ENCODE results near the gene SBF2. TPM values are rescaled to one million over a fixed set of nuclear protein-coding genes. Genes with fewer than 3 reads are reported as not detected.
"Not testable (repeated sequence)": the region's sequence is repeated elsewhere in the genome, so short reads cannot be mapped to it uniquely, and the experiment has no call there.

SBF2 gene
- total RNA-seq, 2 experiments from 2014 or later, result 15.8 to 18.6 TPM

DNA sequence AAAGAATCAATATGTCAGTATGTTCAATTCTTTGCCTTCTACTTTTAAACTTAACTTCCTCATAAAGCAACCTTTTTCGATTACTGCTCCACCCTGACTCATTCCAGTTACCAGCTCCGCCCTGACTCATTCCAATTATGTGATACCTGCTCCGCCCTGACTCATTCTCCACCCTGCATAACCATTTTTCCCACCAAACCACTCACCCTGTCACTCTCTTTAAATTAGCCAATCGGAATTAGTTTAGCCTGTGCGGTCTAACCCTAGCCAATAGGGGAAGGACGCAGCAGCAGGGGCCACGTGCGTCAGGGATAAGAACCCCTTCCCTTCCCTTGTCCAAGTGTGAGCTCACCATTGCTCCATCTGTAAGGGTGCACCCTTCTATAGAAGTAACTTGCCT lies 393.8 kb downstream of the SBF2 start:
- H3K36me3 Mint-ChIP-seq; ATAC-seq (ENCODE audit: low read depth); H3K9me3 Mint-ChIP-seq; H3K4me1 Mint-ChIP-seq; H3K4me3 Mint-ChIP-seq; H3K27me3 Mint-ChIP-seq; H3K27ac Mint-ChIP-seq; POLR2A ChIA-PET; DNase-seq: not testable (repeated sequence)

DNA sequence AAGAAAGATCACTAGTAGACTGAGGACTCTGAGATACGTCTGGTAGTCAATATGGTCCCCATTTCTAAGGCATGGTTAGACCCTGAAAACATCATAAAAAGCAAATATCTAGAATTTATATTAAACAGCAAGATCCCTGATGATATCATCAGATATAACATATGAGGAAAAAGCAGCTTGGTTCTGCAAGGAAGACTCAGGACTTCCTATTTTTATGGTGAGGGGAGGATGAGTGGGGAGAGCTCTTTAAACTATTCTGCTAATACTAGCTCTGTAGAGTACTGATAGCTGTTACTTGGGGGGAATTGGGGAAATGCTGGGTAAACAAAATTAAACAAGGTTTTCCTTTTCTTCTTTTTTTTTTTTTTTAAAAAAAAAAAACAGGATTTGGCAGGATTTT lies 394.3 kb downstream of the SBF2 start:
- H3K27ac Mint-ChIP-seq, result no peak overlapping the region
- H3K4me1 Mint-ChIP-seq, result no peaks in the 10 kb centered on the region
- no peak overlapping the region for H3K4me3 Mint-ChIP-seq
- no peak for ATAC-seq (ENCODE audit: low read depth)
- H3K9me3 Mint-ChIP-seq, result peaks cover 2% of the 10 kb centered on the region
- H3K36me3 Mint-ChIP-seq, result no peaks in the 10 kb centered on the region
- no peaks in the 10 kb centered on the region for H3K27me3 Mint-ChIP-seq
- DNase-seq, result no peak
- POLR2A ChIA-PET, result no interaction called here

DNA sequence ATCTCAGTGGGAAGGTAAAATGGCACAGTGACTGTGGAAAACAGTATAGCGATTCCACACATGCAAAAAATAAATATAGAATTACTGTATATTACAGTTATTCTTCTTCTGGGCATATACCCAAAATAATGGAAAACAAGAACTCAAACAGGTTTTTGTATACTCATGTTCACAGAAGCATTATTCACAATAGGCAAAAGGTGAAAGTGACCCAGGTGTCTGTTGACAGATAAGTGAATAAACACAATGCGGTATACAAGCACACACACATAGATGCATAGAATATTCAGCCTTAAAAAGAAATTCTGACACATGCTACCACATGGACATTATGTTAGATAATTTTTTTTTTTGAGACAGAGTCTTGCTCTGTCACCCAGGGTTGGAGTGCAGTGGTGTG lies 397.1 kb downstream of the SBF2 start:
- ATAC-seq (ENCODE audit: low read depth), result no peak
- Mint-ChIP-seq H3K9me3 (peaks cover 2% of the 10 kb centered on the region), H3K4me1 (no peaks in the 10 kb centered on the region), H3K4me3 (no peak overlapping the region), H3K27ac (no peak overlapping the region), H3K27me3 (no peaks in the 10 kb centered on the region), H3K36me3 (no peaks in the 10 kb centered on the region)
- POLR2A ChIA-PET, result no interaction called here
- DNase-seq, result no peak

DNA sequence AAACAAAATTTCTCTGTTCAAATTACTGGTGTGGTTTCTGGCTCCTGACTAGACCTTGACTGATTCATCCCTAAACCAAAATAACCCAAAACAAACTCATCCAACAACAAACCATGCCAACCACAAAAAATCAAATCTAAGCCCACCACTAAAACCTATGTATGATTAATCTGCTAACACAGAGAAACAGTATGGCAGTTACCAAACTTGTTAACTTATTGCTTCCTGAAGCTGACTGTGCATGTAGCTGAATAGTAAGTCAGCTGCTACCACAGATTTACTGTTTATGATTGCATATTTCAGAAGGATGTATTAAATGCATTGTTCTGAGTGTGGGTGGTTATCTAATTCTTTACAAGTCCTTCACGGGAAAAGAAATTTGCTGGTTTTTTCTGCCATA lies 399.0 kb downstream of the SBF2 start:
- Mint-ChIP-seq H3K9me3 (peaks cover 2% of the 10 kb centered on the region), H3K27me3 (no peaks in the 10 kb centered on the region), H3K4me3 (no peak overlapping the region), H3K36me3 (peaks cover 3% of the 10 kb centered on the region), H3K4me1 (peaks cover 6% of the 10 kb centered on the region), H3K27ac (no peak overlapping the region)
- ATAC-seq (ENCODE audit: low read depth), result no peak
- DNase-seq, result no peak
- POLR2A ChIA-PET, result no interaction called here

- H3K27ac Mint-ChIP-seq, result no peak overlapping the region
- peaks cover 3% of the 10 kb centered on the region for H3K36me3 Mint-ChIP-seq
- POLR2A ChIA-PET, result no interaction called here
- ATAC-seq (ENCODE audit: low read depth), result no peak
- H3K27me3 Mint-ChIP-seq, result no peaks in the 10 kb centered on the region
- no peak for DNase-seq
- H3K9me3 Mint-ChIP-seq, result peaks cover 2% of the 10 kb centered on the region
- H3K4me3 Mint-ChIP-seq, result no peak overlapping the region
- H3K4me1 Mint-ChIP-seq, result peaks cover 6% of the 10 kb centered on the region
Measured at GRCh38 chr11:9893474-9893873, 400.5 kb downstream of the SBF2 start.

DNA sequence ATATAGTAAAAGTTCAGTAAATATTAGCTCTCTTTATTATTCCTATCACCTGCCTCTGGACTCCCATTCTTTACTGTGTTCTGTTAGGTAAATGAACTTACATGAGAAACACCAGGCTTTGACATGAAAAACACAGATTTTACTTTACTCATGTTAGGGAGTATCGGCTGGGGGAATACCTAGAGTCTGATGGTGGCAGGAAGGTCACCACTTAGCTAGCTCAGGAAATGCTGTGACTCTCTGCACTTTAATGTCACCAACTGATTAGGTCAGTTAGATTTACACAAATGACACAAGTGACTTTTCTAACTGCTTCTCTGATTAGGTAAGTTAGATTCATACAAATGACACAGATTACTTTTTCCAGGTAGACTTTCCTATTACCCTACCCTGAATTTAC lies 405.1 kb downstream of the SBF2 start:
- Mint-ChIP-seq H3K4me1 (peaks cover 6% of the 10 kb centered on the region), H3K36me3 (peaks cover 6% of the 10 kb centered on the region), H3K4me3 (no peak overlapping the region), H3K27me3 (no peaks in the 10 kb centered on the region), H3K27ac (no peak overlapping the region), H3K9me3 (no peaks in the 10 kb centered on the region)
- ATAC-seq (ENCODE audit: low read depth) (no peak), DNase-seq (no peak)
- POLR2A ChIA-PET, result no interaction called here

DNA sequence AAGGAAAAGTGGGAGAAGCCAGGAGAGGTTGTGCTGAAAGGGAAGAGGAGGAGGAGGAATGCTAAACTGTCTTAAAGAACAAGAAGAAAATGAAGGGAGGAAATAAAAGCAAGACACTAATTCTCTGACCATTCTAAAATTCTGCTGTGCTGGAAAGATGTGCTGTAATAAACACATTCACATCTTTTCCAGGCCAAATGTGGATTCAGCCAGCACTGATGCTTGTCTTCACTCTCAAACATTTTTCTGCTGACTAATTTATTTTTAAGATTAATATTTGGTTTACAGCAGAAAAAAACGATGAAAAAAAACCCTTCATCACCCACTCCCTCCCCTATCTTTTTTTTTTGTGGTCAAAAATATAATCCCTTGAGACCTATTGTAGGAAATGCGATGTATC lies 406.5 kb downstream of the SBF2 start:
- POLR2A ChIA-PET, result no interaction called here
- H3K4me1 Mint-ChIP-seq, result peaks cover 6% of the 10 kb centered on the region
- H3K4me3 Mint-ChIP-seq, result no peak overlapping the region
- DNase-seq (no peak), ATAC-seq (ENCODE audit: low read depth) (no peak)
- no peak overlapping the region for H3K27ac Mint-ChIP-seq
- H3K27me3 Mint-ChIP-seq, result no peaks in the 10 kb centered on the region
- peaks cover 6% of the 10 kb centered on the region for H3K36me3 Mint-ChIP-seq
- no peaks in the 10 kb centered on the region for H3K9me3 Mint-ChIP-seq

DNA sequence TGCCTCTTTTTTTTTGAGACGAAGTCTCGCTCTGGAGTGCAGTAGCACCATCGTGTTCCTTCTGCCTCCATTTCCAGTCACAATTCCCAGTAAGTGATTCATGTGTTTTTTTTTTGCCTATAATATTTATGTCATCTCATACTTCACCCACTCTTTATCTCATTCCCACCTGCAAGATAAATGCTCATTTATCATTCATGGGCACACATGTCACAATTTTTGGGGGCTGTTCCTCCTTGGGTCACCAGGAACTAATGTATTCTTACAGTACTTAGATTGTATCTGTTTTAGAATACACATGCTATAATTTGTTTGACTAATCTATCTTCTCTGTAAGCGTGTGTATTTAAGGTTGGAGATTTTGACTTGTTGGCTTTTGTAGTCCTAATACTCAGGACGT lies 407.4 kb downstream of the SBF2 start:
- H3K4me1 Mint-ChIP-seq, result peaks cover 5% of the 10 kb centered on the region
- H3K36me3 Mint-ChIP-seq, result peaks cover 6% of the 10 kb centered on the region
- no peak overlapping the region for H3K27ac Mint-ChIP-seq
- H3K9me3 Mint-ChIP-seq, result no peaks in the 10 kb centered on the region
- no peak for ATAC-seq (ENCODE audit: low read depth)
- H3K27me3 Mint-ChIP-seq, result no peaks in the 10 kb centered on the region
- DNase-seq, result no peak
- POLR2A ChIA-PET, result no interaction called here
- no peak overlapping the region for H3K4me3 Mint-ChIP-seq

DNA sequence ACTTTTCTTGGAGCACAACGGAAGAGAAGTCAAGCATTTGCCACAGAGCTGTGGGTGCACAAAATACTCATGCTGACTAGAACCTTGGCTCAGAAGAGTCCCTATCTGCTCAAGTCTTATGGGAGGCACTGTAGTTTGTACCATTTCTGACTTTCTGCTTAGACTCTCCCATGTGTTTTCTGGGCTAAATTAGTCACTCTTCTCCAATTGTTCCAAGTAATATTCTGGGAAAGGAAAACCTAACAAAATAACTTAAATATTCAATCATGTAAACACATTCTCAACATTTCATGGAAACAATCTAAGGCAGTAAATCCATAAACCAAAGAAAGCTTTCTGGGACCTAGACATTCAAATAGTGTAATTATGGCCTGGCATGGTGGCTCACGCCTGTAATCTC lies 409.4 kb downstream of the SBF2 start:
- DNase-seq (no peak), ATAC-seq (ENCODE audit: low read depth) (no peak)
- POLR2A ChIA-PET, result no interaction called here
- H3K9me3 Mint-ChIP-seq, result no peaks in the 10 kb centered on the region
- no peak overlapping the region for H3K27ac Mint-ChIP-seq
- peaks cover 3% of the 10 kb centered on the region for H3K36me3 Mint-ChIP-seq
- no peak overlapping the region for H3K4me3 Mint-ChIP-seq
- H3K4me1 Mint-ChIP-seq, result no peaks in the 10 kb centered on the region
- H3K27me3 Mint-ChIP-seq, result no peaks in the 10 kb centered on the region

GRCh38 chr11:9880657-9881056 lies 413.4 kb downstream of the SBF2 start:
- no peak overlapping the region for H3K4me3 Mint-ChIP-seq
- no peaks in the 10 kb centered on the region for H3K27me3 Mint-ChIP-seq
- H3K27ac Mint-ChIP-seq, result no peak overlapping the region
- DNase-seq (no peak), ATAC-seq (ENCODE audit: low read depth) (no peak)
- POLR2A ChIA-PET, result no interaction called here
- peaks cover 1% of the 10 kb centered on the region for H3K36me3 Mint-ChIP-seq
- no peaks in the 10 kb centered on the region for H3K4me1 Mint-ChIP-seq
- H3K9me3 Mint-ChIP-seq, result no peaks in the 10 kb centered on the region

- POLR2A ChIA-PET, result no interaction called here
- Mint-ChIP-seq H3K4me1 (no peaks in the 10 kb centered on the region), H3K9me3 (no peaks in the 10 kb centered on the region), H3K36me3 (no peaks in the 10 kb centered on the region), H3K27ac (no peak overlapping the region), H3K4me3 (no peak overlapping the region), H3K27me3 (no peaks in the 10 kb centered on the region)
- DNase-seq (no peak), ATAC-seq (ENCODE audit: low read depth) (no peak)
Measured at GRCh38 chr11:9878936-9879335, 415.1 kb downstream of the SBF2 start.

- DNase-seq (no peak), ATAC-seq (ENCODE audit: low read depth) (no peak)
- H3K9me3 Mint-ChIP-seq, result no peaks in the 10 kb centered on the region
- POLR2A ChIA-PET, result no interaction called here
- no peak overlapping the region for H3K27ac Mint-ChIP-seq
- H3K4me1 Mint-ChIP-seq, result no peaks in the 10 kb centered on the region
- H3K36me3 Mint-ChIP-seq, result no peaks in the 10 kb centered on the region
- no peak overlapping the region for H3K4me3 Mint-ChIP-seq
- no peaks in the 10 kb centered on the region for H3K27me3 Mint-ChIP-seq
Measured at GRCh38 chr11:9876331-9876730, 417.7 kb downstream of the SBF2 start.

GRCh38 chr11:9875862-9876261 lies 418.2 kb downstream of the SBF2 start:
- no peaks in the 10 kb centered on the region for H3K27me3 Mint-ChIP-seq
- H3K9me3 Mint-ChIP-seq, result peaks cover 1% of the 10 kb centered on the region
- H3K36me3 Mint-ChIP-seq, result no peaks in the 10 kb centered on the region
- DNase-seq, result no peak
- no peak overlapping the region for H3K4me3 Mint-ChIP-seq
- POLR2A ChIA-PET, result no interaction called here
- H3K4me1 Mint-ChIP-seq, result peaks cover 1% of the 10 kb centered on the region
- no peak overlapping the region for H3K27ac Mint-ChIP-seq
- no peak for ATAC-seq (ENCODE audit: low read depth)

- Mint-ChIP-seq H3K27ac (no peak overlapping the region), H3K4me3 (no peak overlapping the region), H3K4me1 (peaks cover 1% of the 10 kb centered on the region), H3K9me3 (peaks cover 1% of the 10 kb centered on the region), H3K27me3 (no peaks in the 10 kb centered on the region), H3K36me3 (no peaks in the 10 kb centered on the region)
- POLR2A ChIA-PET, result no interaction called here
- ATAC-seq (ENCODE audit: low read depth), result no peak
- DNase-seq, result no peak
Measured at GRCh38 chr11:9875399-9875798, 418.6 kb downstream of the SBF2 start.

- Mint-ChIP-seq H3K4me3 (no peak overlapping the region), H3K27ac (no peak overlapping the region), H3K9me3 (peaks cover 1% of the 10 kb centered on the region), H3K27me3 (no peaks in the 10 kb centered on the region), H3K36me3 (no peaks in the 10 kb centered on the region), H3K4me1 (peaks cover 1% of the 10 kb centered on the region)
- POLR2A ChIA-PET, result no interaction called here
- ATAC-seq (ENCODE audit: low read depth) (no peak), DNase-seq (no peak)
Measured at GRCh38 chr11:9874466-9874865, 419.6 kb downstream of the SBF2 start.
